NCI-H187 (cell line): ENCODE results near the gene CLDN3.
A peak's percentile ranks its signal among the peaks of the same experiment; 100 is the strongest.
"Not testable (repeated sequence)": the region's sequence is repeated elsewhere in the genome, so short reads cannot be mapped to it uniquely, and the experiment has no call there.

ENCODE experiments used
- DNase-seq, 2 experiments: peaks; one replicate each; lab custom pipeline; 2025; lab: John Stamatoyannopoulos, UW

CLDN3 gene, protein sequence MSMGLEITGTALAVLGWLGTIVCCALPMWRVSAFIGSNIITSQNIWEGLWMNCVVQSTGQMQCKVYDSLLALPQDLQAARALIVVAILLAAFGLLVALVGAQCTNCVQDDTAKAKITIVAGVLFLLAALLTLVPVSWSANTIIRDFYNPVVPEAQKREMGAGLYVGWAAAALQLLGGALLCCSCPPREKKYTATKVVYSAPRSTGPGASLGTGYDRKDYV

GRCh38 chr7:73770002-73770859 is at the start of gene CLDN3:
CLDN3 (minus strand) TSS chr7:73770270; CDS start chr7:73770049, 221 bp downstream.
- peak; percentile 97 to 98 for DNase-seq

DNA sequence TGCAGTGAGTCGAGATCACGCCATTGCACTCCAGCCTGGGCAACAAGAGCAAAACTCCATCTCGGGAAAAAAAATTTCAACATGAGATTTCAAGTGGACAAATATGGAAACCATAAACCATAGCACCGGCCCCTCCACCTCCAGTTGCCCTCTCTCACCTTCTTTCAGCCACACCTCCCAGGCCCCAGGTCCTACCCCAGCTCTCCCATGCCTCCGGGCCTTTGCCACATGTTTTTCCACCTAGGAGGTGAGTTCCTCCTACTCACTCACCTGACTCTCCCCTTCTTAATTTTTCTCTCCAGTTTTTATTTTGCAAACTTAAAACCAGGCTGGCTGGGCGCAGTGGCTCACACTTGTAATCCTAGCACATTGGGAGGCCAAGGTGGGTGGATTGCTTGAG is 47.1 kb upstream of the CLDN3 start:
- DNase-seq: no peak

DNA sequence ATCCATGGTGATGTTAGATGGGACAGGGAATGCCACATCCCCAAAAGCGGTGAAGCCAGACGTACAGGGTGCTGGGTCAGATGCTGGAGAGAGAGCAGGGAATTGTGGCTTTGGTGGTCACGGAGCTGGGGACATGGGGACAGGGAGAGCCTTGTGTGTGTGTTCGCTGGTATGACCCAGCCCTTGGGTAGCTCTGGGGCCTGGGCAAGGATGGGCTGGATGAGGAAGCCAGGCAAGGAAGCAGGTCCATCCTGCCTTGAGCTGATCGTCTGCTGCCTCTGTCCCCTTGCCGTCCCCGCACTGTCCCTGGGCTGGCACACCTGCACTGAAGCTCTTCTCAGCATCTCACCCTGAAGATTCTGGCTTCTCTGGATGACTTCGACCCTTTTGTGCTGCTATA is 45.4 kb upstream of the CLDN3 start:
- DNase-seq: no peak

- no peak for DNase-seq
Measured at GRCh38 chr7:73812996-73813395, 42.9 kb upstream of the CLDN3 start.

DNA sequence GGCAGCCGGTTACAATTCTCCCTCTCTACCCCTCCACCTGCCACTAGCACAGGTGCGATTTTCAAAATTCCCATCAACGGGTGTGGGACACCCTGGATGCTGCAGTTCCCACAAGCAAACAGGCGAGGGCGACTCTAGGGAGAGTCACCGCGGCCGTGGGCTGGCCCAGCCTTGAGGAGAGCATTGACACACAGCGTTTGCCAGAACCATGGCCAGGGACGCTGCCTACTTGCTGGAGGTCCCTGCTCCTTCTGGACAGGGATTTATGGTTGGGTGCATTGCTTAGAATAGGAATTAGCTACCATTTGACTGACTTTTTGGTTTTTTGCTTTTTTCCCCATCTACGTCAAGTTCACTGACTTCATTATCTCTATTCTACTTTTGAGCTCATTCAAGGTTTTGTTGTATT is 41.7 kb upstream of the CLDN3 start:
- peak; percentile 37 to 62 for DNase-seq

DNA sequence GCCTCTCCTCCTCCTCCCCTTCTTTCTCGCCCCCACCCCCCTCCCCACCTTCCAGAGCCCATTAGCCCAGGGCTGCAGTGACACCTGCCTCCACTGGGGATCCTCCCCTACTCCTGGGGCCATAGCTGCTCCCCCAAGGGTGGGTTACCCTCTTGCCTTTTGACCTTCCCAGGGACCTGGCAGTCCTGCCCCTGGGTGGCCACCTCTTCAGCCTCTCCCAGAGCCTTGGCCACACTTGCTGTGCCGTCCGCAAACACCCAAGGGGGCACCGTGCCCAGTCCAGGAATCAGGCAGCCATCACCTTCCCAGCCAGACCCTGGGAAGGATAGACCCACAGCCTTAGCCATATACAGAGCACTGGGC is 40.9 kb upstream of the CLDN3 start:
- no peak for DNase-seq

- no peak for DNase-seq
Measured at GRCh38 chr7:73809467-73809951, 39.4 kb upstream of the CLDN3 start.

DNA sequence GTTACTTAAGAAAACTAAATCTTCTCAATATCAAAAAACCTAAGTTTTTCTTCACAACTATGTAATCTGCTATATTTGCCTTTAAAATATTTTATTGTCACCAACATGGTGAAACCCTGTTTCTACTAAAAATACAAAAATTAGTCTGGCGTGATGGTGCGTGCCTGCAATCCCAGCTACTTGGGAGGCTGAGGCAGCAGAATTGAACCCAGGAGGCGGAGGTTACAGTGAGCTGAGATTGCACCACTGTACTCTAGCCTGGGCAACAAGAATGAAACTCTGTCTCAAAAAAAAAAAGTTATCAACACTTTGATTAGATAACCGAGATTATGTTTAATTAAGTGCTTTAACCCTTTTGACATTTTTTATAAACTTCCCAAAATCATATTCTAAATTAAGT is 32.4 kb upstream of the CLDN3 start:
- DNase-seq: no peak

DNA sequence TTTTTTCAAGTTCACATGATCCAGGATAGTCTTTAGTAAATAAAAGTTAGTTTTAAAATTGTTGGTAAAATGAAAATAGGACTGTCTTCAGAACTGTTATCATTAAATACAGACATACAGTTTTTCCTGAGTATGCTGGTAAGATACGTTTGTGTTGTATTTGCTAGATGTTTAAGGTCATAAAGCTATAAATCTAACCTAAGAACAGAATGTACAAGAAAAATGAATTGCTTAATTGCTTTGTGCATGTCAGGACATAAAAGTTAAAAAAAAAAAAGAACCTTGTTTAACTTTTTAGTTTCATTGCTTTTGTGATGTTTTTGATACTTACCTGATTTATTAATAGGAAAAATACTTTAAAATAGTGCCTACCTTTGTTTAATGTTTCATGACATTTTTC is 31.5 kb upstream of the CLDN3 start:
- DNase-seq: no peak

DNA sequence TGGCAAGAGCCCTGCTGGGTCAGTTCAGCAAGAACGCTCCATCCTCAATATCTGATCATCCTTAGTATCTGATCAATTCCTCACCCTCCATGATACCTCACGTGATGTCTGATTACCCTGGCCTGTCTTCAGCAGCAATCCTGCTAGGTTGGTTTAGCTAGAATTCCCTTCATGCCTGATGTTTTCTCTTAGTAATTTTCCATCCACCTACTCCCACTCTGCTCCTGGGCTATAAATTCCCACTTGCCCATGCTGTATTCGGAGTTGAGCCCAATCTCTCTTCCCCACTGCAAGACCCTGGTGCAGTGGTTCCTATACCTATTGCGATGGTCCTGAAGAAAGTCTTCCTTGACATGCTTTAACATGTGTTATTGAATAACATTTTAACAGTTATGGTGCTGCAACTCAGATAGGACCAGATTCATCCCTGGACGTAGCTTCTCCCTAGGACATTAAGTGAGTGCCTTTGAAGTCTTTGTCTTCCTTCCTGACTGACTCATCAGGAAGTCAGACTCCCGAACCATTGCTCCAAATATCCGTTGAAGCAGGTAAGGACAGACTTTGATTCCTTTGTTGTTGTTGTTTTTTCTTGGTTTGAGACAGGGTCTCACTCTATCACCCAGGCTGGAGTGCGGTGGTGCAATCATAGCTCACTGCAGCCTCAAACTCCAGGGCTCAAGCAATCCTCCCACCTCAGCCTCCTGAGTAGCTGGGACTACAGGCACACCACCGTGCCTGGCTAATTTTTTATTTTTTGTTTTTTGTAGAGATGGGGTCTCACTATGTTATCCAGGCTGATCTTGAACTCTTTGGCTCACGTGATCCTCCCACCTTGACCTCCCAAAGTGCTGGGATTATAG is 29.4 kb upstream of the CLDN3 start:
- no peak for DNase-seq

DNA sequence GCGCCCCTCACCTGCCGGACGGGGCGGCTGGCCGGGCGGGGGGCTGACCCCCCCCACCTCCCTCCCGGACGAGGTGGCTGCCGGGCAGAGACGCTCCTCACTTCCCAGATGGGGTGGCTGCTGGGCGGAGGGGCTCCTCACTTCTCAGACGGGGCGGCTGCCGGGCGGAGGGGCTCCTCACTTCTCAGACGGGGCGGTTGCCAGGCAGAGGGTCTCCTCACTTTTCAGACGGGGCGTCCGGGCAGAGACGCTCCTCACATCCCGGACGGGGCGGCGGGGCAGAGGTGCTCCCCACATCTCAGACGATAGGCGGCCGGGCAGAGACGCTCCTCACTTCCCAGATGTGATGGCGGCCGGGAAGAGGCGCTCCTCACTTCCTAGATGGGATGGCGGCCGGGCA is 27.1 kb upstream of the CLDN3 start:
- DNase-seq: not testable (repeated sequence)

GRCh38 chr7:73796656-73797055 is 26.6 kb upstream of the CLDN3 start:
- DNase-seq: not testable (repeated sequence)

- DNase-seq: not testable (repeated sequence)
Measured at GRCh38 chr7:73795188-73795587, 25.1 kb upstream of the CLDN3 start.

- not testable (repeated sequence) for DNase-seq
Measured at GRCh38 chr7:73791170-73791690, 21.2 kb upstream of the CLDN3 start.

DNA sequence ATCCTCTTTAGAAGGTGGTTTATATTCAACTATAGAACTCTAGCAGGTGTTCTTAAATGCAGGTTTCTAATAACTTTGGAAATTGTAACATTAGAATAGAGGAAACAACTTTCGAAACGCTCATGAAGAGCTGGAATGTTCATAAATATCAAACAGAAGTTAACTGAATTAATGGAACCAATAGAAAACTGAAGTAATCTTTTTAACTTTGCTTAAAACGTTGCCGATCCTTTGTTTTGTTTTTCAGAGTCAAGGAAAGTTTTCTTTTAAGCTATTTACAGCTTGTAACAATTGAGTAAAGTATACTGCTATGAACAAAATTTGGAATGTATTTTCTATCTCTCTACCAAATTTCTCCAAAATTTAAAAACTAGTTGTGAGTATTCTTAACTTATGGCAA is 19.0 kb upstream of the CLDN3 start:
- no peak for DNase-seq

GRCh38 chr7:73787786-73788048 is 17.6 kb upstream of the CLDN3 start:
- not testable (repeated sequence) for DNase-seq

DNA sequence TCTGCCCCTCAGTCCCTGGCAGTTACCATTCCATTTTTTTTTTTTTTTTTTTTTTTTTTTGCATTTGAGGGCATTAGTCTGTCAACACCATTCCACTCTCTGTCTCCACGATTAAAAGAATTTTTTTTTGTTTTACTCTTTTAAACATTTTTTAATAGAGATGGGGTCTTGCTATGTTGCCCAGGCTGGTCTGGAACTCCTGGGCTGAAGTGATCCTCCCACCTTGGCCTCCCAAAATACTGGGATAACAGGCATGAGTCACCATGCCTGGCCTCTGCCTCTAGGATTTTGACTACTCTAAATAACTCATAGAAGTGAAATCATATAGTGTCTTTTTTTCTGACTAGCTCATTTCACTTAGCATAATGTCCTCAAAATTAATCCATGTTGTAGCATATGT is 16.5 kb upstream of the CLDN3 start:
- no peak for DNase-seq

- no peak for DNase-seq
Measured at GRCh38 chr7:73779517-73779916, 9.4 kb upstream of the CLDN3 start.

GRCh38 chr7:73778801-73779389 is 8.8 kb upstream of the CLDN3 start:
- DNase-seq: no peak

DNA sequence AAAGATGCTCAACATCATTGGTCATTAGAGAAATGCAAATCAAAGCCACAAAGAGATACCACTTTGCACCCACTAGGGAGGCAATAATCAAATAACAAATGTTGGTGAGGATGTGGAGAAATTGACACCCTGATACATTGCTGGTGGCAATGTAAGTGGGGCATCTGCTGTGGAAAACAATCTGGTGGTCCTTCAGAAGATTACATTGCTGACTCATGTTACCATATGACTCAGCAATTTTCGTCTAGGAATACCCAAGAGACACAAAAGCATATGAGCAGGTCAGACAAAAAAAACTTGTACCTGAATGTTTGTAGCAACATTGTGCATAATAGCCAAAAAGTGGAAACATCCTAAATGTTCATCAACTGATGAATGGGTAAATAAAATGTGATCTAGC is 4.9 kb upstream of the CLDN3 start:
- DNase-seq: no peak

DNA sequence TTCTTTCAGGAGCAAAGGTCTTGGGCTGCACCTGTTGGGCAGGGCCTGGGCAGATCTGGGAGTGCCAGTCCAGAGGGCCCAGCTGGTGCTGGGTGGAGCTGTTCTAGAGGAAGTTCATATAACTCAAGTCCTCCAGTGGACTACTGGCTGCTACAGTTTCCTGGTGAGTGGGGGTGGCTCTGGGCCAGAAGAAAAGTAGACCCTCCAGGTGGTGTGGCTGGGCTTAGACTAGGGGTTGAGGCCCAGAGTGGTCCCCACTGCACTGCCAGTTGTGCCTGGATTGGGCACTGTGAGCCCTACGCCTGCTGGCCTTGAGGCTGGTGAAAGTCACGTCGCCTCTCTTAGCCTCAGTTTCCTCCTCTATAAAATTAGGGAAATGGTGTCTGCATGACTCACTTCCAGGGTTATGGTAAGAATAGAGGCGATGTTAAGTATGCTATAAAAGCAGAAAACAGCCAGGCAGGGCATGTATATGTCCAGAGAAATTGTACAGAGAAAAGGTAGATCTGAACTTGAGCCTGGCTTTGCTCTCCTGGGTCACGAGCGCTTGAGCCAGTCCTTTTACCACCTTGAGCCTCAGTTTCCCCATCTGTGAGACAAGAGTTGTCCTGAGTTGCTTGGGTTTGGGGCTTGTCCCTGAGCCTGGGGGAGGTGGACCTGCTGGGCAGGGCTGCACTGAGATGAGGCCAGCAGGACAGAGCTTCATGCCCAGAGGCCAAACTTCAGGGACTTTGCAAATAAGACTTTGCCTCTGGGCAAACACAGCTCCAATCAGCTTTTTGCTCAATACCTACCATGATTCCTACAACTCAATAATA is 3.8 kb upstream of the CLDN3 start:
- no peak for DNase-seq
